ENCODE measurements around the gene MYH7B.

The MYH7B gene

DNA sequence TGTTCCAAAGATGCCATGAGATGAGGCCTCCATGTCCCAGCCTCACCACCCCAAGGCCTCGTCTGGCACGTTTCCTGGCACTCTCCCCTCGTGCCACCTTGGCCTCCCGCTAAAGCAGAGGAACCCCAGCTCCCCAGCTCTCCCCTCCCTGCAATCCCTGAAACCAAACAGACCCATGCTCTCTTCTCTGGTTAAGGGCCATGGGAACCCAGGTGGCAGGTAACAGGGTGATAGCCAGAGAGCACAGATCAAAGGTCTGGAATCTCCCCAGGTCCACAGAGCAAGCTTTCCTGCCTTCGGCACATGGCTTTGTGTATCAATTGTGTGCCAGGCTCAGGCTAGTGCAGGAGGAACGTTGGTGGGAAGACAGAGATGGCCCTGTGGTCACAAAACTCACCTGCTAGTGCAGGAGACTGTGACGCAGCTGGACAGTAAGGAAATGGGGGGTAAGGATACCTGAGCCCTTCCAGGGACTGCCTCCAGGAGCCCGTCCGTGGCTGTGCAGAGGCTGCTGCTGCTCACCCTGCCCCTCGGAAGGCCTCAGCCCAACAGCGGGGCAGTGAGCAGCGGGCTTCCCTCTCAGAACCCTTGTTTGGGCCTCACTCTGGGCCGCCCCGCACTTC, 39.0 kb downstream of the MYH7B start:
- DNase-seq = no peak

DNA sequence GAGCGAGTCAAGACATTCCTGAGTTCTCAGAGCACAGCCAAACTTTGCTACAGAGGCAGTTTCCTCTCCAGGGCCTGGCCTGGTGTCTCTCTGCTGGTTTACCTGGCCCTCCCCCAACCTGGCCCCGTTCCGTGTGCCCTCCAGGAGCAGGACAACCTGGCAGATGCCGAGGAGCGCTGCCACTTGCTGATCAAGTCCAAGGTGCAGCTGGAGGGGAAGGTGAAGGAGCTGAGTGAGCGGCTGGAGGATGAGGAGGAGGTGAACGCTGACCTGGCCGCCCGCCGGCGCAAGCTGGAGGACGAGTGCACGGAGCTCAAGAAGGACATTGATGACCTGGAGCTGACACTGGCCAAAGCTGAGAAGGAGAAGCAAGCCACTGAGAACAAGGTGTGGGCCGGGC, 39.5 kb downstream of the MYH7B start:
- DNase-seq = no peak

DNA sequence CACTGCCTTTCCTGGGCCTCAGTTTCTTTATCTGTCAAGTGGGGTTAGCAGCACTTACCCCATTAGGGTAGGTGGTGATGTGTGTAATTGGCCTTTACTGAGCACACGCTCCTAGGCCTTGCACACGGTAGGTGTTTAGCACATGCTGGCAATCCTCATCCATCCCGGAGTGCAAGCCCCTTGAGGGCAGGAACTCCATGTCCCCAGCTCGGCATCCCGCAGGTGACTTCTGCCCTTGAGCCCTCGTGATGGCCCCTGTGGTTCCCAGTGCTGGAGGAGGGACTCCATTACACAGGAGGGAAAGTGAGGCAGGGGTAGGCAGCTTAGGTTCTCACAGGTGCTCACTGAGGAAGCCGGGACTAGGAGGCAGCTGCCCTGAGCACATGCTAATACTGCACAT, 40.0 kb downstream of the MYH7B start:
- no peak for DNase-seq

DNA sequence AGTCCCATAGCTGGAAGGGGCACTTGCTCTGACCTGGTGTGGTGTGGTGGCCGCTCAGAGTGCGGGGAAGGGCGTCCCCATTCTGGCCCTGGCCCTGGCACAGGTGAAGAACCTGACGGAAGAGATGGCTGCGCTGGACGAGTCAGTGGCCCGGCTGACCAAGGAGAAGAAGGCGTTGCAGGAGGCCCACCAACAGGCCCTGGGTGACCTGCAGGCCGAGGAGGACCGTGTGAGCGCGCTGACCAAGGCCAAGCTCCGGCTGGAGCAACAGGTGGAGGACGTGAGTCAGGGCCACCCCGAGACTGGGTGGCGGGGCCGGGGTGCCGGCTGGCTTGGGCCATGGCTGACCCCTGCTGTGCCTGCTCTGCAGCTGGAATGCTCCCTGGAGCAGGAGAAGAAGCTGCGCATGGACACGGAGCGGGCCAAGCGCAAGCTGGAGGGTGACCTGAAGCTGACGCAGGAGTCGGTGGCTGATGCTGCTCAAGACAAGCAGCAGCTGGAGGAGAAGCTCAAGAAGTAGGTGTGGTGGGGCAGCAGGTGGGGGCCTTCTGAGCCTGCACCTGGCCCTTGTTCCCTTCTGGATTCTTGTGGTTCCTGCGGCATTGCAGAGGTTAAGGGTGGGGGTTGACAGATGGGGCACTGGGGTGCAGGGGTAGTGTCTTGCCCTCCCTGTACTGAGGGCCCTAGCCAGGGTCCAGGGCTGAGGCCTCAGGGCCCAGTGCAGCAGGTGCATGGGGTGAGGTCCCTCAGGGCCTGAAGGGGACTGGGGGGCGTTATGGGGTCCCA, 40.8 kb downstream of the MYH7B start:
- no peak for DNase-seq

DNA sequence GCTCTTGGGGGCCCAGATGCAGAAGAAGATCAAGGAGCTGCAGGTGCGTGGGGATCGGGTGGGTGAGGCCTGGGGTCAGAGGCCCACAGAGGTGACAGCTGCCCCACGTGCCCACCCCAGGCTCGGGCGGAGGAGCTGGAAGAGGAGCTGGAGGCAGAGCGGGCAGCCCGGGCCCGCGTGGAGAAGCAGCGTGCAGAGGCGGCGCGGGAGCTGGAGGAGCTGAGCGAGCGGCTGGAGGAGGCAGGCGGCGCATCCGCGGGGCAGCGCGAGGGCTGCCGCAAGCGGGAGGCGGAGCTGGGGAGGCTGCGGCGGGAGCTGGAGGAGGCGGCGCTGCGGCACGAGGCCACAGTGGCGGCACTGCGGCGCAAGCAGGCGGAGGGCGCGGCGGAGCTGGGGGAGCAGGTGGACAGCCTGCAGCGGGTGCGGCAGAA, 41.5 kb downstream of the MYH7B start:
- DNase-seq = peak; percentile 24

DNA sequence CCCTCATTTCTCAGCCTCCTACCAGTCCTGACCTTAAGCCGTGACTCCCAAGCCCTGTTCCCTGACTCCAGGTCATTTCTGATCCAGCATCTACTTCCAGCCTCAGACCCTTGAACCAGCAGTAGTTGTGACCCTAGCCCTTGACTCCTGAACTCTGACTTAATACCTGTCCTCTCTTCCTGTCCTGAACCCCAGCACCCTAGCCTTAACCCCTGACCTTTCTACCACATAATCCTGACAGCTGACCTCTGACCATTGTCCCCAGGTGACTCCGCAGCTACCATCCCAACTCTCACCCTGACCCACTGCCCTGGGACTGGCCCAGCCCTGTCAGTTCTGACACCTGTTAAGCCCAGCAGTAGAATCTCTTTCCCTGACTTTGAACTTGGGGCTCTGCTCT, 42.1 kb downstream of the MYH7B start:
- no peak for DNase-seq

DNA sequence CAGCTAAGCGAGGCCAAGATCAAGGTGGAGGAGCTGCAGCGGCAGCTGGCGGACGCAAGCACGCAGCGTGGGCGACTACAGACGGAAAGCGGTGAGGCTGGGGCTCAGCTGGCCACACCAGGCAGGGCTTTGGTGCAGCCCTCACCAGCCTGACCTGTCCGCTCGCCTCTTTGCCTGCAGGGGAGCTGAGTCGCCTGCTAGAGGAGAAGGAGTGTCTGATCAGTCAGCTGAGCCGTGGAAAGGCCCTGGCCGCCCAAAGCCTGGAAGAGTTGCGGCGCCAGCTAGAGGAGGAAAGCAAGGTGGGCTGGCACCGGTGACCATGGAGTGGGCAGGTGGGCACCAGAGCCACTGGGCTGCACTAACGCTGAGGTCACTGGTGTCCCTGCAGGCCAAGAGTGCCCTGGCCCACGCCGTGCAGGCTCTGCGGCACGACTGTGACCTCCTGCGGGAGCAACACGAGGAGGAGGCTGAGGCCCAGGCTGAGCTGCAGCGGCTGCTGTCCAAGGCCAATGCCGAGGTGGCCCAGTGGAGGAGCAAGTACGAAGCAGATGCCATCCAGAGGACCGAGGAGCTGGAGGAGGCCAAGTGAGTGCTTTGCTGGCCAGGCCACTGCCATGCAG, 42.8 kb downstream of the MYH7B start:
- no peak for DNase-seq

DNA sequence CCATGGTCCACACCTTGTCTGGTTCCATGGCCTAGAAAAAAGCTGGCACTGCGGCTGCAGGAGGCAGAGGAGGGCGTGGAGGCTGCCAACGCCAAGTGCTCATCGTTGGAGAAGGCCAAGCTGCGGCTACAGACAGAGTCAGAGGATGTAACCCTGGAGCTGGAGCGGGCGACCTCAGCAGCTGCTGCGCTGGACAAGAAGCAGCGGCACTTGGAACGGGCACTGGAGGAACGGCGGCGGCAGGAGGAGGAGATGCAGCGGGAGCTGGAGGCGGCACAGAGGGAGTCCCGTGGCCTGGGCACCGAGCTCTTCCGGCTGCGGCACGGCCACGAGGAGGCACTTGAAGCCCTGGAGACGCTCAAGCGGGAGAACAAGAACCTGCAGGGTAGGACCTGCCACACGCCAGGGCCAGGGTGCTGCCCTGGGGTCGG, 43.4 kb downstream of the MYH7B start:
- no peak for DNase-seq

DNA sequence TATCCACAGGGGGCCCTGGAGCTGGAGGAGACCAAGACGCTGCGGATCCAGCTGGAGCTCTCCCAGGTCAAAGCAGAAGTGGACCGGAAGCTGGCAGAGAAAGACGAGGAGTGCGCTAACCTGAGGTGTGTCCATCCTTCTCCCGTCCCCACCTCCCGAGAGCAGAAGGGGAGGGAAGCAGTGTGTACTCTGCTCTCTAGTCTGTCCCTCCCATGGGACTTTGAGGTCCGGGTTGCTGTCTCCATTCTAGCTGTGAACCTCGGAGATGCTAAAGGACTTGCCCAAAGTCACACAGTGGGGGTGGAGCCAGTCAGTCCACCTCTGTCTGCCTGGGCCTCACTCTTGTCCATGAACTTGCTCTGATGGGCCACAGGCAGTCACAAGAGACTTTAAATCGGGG, 44.1 kb downstream of the MYH7B start:
- DNase-seq = no peak

DNA sequence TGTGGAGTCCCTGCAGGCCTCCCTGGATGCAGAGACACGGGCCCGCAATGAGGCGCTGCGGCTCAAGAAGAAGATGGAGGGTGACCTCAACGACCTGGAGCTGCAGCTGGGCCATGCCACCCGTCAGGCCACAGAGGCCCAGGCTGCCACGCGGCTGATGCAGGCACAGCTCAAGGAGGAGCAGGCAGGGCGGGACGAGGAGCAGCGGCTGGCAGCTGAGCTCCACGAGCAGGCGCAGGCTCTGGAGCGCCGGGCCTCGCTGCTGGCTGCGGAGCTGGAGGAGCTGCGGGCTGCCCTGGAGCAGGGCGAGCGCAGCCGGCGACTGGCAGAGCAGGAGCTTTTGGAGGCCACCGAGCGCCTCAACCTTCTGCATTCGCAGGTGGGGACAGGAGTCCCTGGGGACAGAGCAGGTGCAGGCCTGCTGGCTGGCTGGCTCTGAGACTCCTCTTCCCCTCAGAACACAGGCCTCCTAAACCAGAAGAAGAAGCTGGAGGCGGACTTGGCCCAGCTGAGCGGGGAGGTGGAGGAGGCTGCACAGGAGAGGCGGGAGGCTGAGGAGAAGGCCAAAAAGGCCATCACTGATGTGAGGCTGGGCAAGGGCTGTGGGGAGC, 44.7 kb downstream of the MYH7B start:
- DNase-seq = no peak

DNA sequence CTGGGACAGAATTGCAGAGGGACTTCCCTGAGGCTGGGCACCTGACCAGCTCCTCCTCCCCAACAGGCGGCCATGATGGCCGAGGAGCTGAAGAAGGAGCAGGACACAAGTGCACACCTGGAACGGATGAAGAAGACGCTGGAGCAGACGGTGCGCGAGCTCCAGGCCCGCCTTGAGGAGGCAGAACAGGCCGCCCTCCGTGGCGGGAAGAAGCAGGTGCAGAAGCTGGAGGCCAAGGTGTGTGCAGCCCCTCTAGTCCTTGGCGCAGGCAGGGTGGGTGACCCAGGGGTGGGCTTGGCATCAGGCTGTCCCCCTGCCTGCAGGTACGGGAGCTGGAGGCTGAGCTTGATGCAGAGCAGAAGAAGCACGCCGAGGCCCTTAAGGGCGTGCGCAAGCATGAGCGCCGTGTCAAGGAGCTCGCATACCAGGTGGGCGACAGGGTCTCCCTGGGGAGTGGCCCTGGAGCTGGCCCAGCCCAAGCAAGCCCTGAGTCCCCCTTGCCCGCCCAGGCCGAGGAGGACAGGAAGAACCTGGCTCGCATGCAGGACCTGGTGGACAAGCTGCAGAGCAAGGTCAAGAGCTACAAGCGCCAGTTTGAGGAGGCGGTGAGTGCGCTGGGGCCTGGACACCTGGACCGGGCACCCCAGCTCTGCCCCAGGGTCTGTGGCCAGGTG, 45.4 kb downstream of the MYH7B start:
- DNase-seq = no peak

DNA sequence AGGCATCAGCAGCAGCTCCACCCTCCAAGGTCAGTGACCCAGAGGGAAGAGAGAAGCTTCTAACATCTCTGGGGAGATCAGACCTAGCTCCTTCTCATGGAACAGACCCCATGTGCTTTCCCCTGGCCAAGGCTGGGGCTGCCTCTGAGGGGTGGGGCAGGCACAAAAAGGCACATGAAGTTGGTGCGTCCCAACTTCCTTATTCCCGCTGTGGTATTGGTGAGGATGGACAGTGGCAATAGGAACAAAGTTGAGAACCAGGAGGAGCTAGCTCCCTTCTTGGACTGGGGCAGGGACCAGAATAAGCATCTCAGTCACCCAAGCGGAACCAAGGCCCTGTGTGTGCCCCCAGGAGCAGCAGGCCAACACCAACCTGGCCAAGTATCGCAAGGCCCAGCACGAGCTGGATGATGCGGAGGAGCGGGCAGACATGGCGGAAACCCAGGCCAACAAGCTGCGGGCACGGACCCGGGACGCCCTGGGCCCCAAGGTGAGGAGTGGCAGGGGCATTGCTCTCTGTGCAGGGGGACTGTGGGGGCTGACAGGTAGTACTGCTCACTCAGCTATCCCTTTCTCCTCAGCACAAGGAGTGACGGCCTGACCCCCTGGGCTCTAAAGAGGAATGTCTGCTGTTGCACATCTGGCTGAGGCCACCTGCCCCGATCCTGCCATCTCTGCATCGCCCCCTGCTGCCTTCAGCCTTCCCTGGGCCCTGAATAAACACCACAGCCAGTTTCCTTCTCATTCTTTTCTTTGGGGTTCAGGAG, 46.1 kb downstream of the MYH7B start:
- no peak for DNase-seq

DNA sequence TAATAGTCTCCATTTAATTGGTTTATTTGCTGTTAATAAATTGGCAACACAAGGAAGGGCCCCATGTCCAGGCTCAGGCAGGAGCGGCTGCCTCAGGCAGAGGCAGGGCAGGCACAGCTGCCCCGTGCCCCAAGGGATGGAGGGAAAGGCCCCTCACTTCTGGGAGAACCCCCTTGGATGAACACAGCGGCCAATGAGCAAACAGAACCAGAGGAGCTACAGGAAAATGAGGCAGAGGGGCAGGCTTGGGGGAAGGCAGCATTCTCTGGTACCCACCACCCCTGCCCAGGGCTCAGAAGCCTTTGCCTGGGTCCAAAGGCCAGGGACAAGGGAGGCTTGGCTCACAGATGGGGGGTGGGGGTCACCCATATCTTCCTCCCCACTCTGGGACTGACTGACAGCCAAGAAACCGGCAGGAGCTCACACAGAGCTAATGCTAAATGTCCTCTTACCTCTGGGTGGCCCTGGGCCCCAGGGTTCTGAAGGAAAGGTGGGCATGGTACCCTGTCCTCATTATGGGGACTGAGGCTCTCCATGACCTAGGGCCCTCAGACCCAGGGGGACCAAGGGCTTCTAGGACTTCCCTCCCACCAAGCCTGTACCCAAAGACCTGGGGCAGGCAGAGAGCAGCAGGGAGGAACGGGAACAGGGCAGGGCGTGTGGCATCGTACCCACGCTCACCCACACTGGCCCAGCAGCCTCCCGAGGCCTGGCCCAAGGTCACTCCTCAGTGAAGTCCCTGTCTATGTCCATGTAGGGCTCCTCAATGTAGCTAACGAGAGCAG, 47.0 kb downstream of the MYH7B start:
- no peak for DNase-seq

DNA sequence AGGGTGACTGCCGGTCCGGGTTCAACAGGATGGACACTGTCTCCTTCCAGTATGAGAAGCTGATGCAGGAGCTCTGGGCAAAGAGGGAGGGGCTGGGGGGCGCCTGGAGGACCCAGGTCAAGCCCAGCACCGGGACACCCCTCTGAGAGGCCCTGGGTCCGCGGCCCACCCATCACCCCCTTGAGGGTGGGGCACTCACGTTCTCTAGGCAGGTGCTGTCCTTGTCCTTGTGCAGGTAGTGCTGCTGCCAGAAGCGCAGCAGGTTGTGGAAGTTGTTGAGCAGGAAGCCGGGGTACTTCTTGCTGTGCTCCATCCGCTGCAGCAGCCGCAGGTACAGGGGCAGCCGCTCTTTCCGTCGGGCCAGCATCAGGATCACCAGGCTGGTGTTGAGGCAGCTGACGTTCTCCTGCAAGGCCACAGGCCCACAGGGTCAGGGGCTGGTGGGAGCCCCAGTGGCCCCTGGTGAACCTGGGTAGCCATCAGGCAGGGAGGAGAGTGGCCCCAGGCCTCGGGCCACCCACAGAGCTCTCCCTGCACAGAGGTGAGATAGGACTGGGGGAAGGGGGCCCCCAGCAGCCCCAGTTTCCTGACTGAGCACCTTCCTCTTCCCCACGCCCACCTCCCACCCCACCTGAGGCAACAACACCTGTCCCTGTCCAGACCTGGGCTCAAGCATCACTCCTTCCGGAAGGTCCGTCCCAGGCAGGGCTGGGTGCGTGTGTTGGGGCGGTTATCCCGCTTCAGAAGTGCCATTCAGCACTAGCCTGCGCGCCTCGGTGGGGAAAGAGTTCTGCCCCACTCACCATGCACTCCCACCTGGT, 47.8 kb downstream of the MYH7B start:
- no peak for DNase-seq

DNA sequence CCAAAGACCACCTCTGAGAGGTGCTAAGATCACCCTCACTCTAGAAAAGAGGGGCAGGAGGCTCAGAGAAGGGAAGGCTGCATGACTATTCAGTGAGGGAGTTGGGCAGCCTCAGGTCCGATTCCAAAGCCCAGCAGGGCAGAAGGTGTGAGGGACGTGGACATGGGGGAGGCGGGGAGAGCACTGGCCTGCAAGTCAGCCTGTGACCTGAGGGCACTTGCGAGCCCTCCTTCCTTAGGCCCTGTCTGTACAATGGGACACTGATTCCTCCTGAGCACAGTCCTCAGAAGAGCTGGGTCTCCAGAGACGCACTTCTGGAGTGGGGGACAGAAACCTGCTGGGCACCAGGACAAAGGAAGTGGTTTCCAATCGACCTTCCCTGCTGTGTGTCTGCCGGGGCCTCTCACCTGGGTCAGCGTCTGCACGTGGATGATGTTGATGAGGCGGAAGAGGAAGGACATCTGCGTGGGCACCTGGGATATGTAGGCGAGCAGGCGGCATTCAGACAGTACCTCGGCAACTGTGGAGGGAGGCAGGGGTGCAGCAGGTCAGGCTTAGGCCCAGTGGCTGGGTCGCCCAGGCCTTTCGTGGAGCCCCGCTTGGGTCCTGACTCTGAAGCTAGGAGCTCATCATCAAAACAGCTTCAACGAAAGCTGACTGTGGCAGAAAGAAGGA, 48.5 kb downstream of the MYH7B start:
- DNase-seq = no peak

DNA sequence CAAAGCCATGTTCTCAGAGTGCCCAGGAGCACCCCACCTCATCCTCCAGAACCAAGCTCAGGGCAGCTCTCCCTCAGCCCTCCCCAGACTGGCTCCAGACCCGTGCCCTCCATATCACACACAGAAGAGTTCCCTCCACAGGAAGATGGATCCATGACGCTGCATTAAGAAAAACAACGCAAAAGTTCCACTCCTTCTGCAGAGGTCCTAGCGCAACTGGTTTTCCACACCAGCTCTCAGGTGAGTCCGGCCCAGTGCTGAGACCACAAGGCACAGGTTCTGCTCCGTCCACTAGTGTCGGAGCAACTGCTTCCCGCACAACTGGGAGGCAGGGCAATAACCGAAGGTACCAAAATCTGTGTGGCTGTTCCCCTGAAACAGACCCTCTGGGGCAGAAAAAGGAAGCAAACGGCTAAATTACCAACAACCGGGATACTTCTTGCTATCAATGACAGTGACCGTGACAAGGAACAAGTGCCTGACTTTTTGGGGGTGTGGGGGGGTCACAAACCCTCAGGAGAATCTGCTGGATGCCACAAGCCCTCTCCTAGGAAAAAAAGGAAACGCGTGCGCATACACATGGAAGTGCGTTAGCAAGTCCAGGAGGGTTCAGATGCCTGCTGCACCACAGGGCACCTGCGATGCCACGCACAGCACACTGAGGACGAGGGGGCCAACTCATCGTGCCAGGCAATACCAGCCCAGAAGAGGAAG, 49.2 kb downstream of the MYH7B start:
- DNase-seq = no peak
